Heart left ventricle (tissue), 16 donors: ENCODE measurements around the gene XYLT1. TPM values are rescaled to one million over a fixed set of nuclear protein-coding genes. Genes with fewer than 3 reads are reported as not detected.

ENCODE experiments used
- ATAC-seq, 4 donors: fragments of 200-7000 bp; cut with Tn5 transposase; one replicate each; pipeline ENCODE4 v1.9.1; 2020 to 2022; ENCODE audit warnings: moderate library complexity in 4 of 4, mild to moderate bottlenecking in 3 of 4, moderate number of reproducible peaks in 1 of 4
- DNase-seq, 5 donors: peaks; one replicate each; pipeline ENCODE4 v3.0.0-alpha.2; 2020
- H3K27ac ChIP-seq, 12 donors: fragments of 200-600 bp; sonication (generic) in 4 of 12; one replicate each; pipeline versions ENCODE4 v1.5.0 to v1.8.0; 2016 to 2022; ENCODE audit warnings: mild to moderate bottlenecking in 2 of 12
- H3K27me3 ChIP-seq, 9 donors: fragments of 200-600 bp; sonication (generic) in 2 of 9; one replicate each; pipeline versions ENCODE4 v1.5.1 to v1.8.0; 2016 to 2022; ENCODE audit warnings: mild to moderate bottlenecking in 3 of 9
- H3K36me3 ChIP-seq, 9 donors: fragments of 200-600 bp; sonication (generic) in 2 of 9; one replicate each; pipeline versions ENCODE4 v1.5.0 to v1.8.0; 2018 to 2022; ENCODE audit warnings: mild to moderate bottlenecking in 2 of 9
- H3K4me1 ChIP-seq, 12 donors: fragments of 200-600 bp; sonication (generic) in 4 of 12; one replicate each; pipeline versions ENCODE4 v1.5.0 to v1.8.0; 2016 to 2022; ENCODE audit warnings: mild to moderate bottlenecking in 3 of 12
- H3K4me3 ChIP-seq, 12 donors: fragments of 200-600 bp; sonication (generic) in 4 of 12; one replicate each; pipeline versions ENCODE4 v1.5.0 to v1.8.0; 2017 to 2022; ENCODE audit warnings: mild to moderate bottlenecking in 9 of 12, moderate library complexity in 4 of 12
- H3K9me3 ChIP-seq, 12 donors: fragments of 200-600 bp; sonication (generic) in 4 of 12; one replicate each; pipeline versions ENCODE4 v1.5.0 to v1.8.0; 2016 to 2022; ENCODE audit warnings: mild to moderate bottlenecking in 1 of 12
- CTCF ChIP-seq, 12 donors: fragments of 200-600 bp; sonication (generic) in 4 of 12; IDR thresholded peaks; one replicate each; pipeline versions ENCODE4 v1.5.0 to v1.8.0; 2018 to 2022; ENCODE audit warnings: antibody characterized with exemption in 12 of 12, mild to moderate bottlenecking in 5 of 12
- POLR2A ChIP-seq, 2 donors: fragments of 450-650 bp; IDR thresholded peaks; one replicate each; pipeline ENCODE4 v1.6.1; 2017; ENCODE audit warnings: antibody characterized with exemption in 2 of 2, mild to moderate bottlenecking in 2 of 2, moderate library complexity in 2 of 2
- WGBS, 4 donors: extraction: QIAGEN DNeasy Blood & Tissue Kit in 2 of 4; methylation state at CpG; one replicate each; pipeline versions ENCODE4 v1.1.5 to v1.1.7; 2013 to 2018; 5-methylcytosine and 5-hydroxymethylcytosine counted together
- intact Hi-C, 10 donors: fragments of 100-400 bp; cut with DNase I; formaldehyde crosslinking; loops; one replicate each; pipeline versions ENCODE4 v1.11.1 to v1.14.2; 2022
- polyA plus RNA-seq, 2 donors: library from polyadenylated mRNA; stranded (reverse); fragments of 200-250 nt; gene quantifications; one replicate each; pipeline ENCODE4 v1.2.3, GENCODE V29; 2013
- total RNA-seq, 9 donors: library from RNA; depleted of rRNA in 2 of 9; stranded (reverse); fragments of >200 nt in 2 of 9; fragmentation: NEBNext Ultra II Directional in 3 of 9; extraction: Animal tissue kit (Norgen Biotek cat#: 25700) in 3 of 9; gene quantifications; one replicate each; pipeline versions ENCODE4 v1.1.0 to v1.2.4, GENCODE V29; 2016 to 2023
- donor health status: ischemic (EF 13 %, LVEDD 7.1; RV severe dilation, severe dysfunction).
- donor health status: healthy with polysubstance abuse.
- donor health status: DM: no; HTN: yes; CAD: no.
- donor health status: DM: no; HTN: no; CAD: no.
- donor health status: ischemic (EF 25% LVEDD 6.9; RV normal size, moderate dysfunction).
- donor health status: ischemic (EF 25% LVEDD 5.7; RV mildly dilated, moderate dysfunction).
- donor health status: healthy.
- donor health status: DM: yes; HTN: yes; CAD: no.
- donor health status: ischemic (EF 35%, LVEDD 5.7; RV mildly dilated, moderate dysfunction).
- donor health status: nonischemic (EF 11% LVEDD 7.7; RV severe dilation, severe dysfunction).
- donor health status: DM: yes; HTN: yes; CAD: no.
- donor health status: PGD.
- donor health status: ischemic (EF 29% LVEDD 5.4; RV normal size, mild dysfunction).
- donor health status: nonischemic (EF 23%, LVEDD 6.1; RV moderate dilation, normal function).

Gene XYLT1
- total and polyA plus RNA-seq, 11 donors = 0.46 to 12.3 (median 2.4) TPM

- H3K27ac ChIP-seq = no peak overlapping the region
- 89 to 94% (median 92%) methylated on average over 6 to 7 of the region's 7 CpGs for WGBS, 4 donors
- peak in 3 of 4 donors; percentile 28 to 68 (median 29) for ATAC-seq
These were observed 110.1 kb downstream of the XYLT1 start for GRCh38 chr16:17360693-17361122.

GRCh38 chr16:17359788-17360390 is 110.9 kb downstream of the XYLT1 start:
- no peaks in the 10 kb centered on the region for H3K36me3 ChIP-seq
- peak in 2 of 4 donors; percentile 45 to 52 for ATAC-seq
- H3K27me3 ChIP-seq = no peaks in the 10 kb centered on the region
- no peak overlapping the region for H3K4me3 ChIP-seq
- intact Hi-C loops = no loop called here
- H3K4me1 ChIP-seq = peaks cover 0 to 51% (median 5%) of the 10 kb centered on the region in 12 donors
- no peak for DNase-seq
- TF ChIP-seq POLR2A (IDR thresholded peaks at IDR 0.05) (no peak), CTCF (IDR thresholded peaks at IDR 0.05) (no peak)
- peak overlapping the region in 1 of 12 donors; percentile 57 for H3K27ac ChIP-seq
- 64 to 79% (median 70%) methylated on average over 4 to 5 of the region's 5 CpGs for WGBS, 4 donors
- no peaks in the 10 kb centered on the region for H3K9me3 ChIP-seq

More at GRCh38 chr16:17360693-17361122, 110.1 kb downstream of the XYLT1 start:
- H3K4me3 ChIP-seq = no peak overlapping the region
- no peak for DNase-seq
- no peaks in the 10 kb centered on the region for H3K9me3 ChIP-seq
- H3K36me3 ChIP-seq = no peaks in the 10 kb centered on the region
- H3K27me3 ChIP-seq = no peaks in the 10 kb centered on the region
- TF ChIP-seq CTCF (IDR thresholded peaks at IDR 0.05) (no peak), POLR2A (IDR thresholded peaks at IDR 0.05) (no peak)
- H3K4me1 ChIP-seq = peaks cover 0 to 59% (median 5%) of the 10 kb centered on the region in 12 donors
- intact Hi-C loops = no loop called here

- 35 to 62% (median 58%) methylated on average over 3 of the region's 3 CpGs for WGBS, 4 donors
- TF ChIP-seq POLR2A (IDR thresholded peaks at IDR 0.05) = no peak
- TF ChIP-seq CTCF (IDR thresholded peaks at IDR 0.05) = no peak
- peak in 2 of 4 donors; percentile 18 to 46 for ATAC-seq
These were observed 111.9 kb downstream of the XYLT1 start for GRCh38 chr16:17358846-17359245.

GRCh38 chr16:17358355-17358754 is 112.4 kb downstream of the XYLT1 start:
- H3K4me1 ChIP-seq = peaks cover 0 to 49% (median 2%) of the 10 kb centered on the region in 12 donors
- WGBS, 4 donors = 85 to 87% (median 86%) methylated on average over 8 of the region's 8 CpGs
- intact Hi-C loops = no loop called here
- DNase-seq (no peak), ATAC-seq (no peak)
- no peaks in the 10 kb centered on the region for H3K36me3 ChIP-seq
- peak overlapping the region in 3 of 12 donors; percentile 0 to 57 (median 31) for H3K27ac ChIP-seq
- no peaks in the 10 kb centered on the region for H3K27me3 ChIP-seq
- TF ChIP-seq POLR2A (IDR thresholded peaks at IDR 0.05) (no peak), CTCF (IDR thresholded peaks at IDR 0.05) (no peak)
- no peak overlapping the region for H3K4me3 ChIP-seq
- no peaks in the 10 kb centered on the region for H3K9me3 ChIP-seq

More at GRCh38 chr16:17358846-17359245, 111.9 kb downstream of the XYLT1 start:
- peaks cover 0 to 48% (median 2%) of the 10 kb centered on the region in 12 donors for H3K4me1 ChIP-seq
- no peaks in the 10 kb centered on the region for H3K36me3 ChIP-seq
- no peaks in the 10 kb centered on the region for H3K9me3 ChIP-seq
- H3K27ac ChIP-seq = peak overlapping the region in 3 of 12 donors; percentile 0 to 57 (median 31)
- no peak for DNase-seq
- no peaks in the 10 kb centered on the region for H3K27me3 ChIP-seq
- intact Hi-C loops = no loop called here
- H3K4me3 ChIP-seq = no peak overlapping the region
